Activated CD4-positive, alpha-beta T cell treated with anti-CD3 and anti-CD28 coated beads for 36 hours (primary cell): ENCODE data around the gene OFD1. TPM values are rescaled to one million over a fixed set of nuclear protein-coding genes. Genes with fewer than 3 reads are reported as not detected.

Experiments
- ATAC-seq: fragments of 200-7000 bp; cut with Tn5 transposase; one replicate; pipeline ENCODE4 v1.10.0; 2021; ENCODE audit warnings: mild to moderate bottlenecking, moderate library complexity
- CTCF ChIA-PET: fragments of 350-600 bp; sonication (Branson Sonifier 250); formaldehyde crosslinking; loops from one replicate; lab custom pipeline; 2021; ENCODE audit warnings: antibody characterized with exemption; lab: Charles Lee
- POLR2A ChIA-PET: fragments of 350-600 bp; sonication (Branson Sonifier 250); formaldehyde crosslinking; loops from one replicate; lab custom pipeline; 2021; ENCODE audit warnings: antibody characterized with exemption, inconsistent platforms; lab: Charles Lee
- DNase-seq: peaks from one replicate; pipeline ENCODE4 v3.0.0-alpha.2; 2020
- H3K27ac Mint-ChIP-seq: one replicate; pipeline ENCODE4 v1.8.0; 2021; ENCODE audit warnings: mixed read lengths
- H3K27me3 Mint-ChIP-seq: one replicate; pipeline ENCODE4 v1.8.0; 2021; ENCODE audit warnings: mixed read lengths
- H3K36me3 Mint-ChIP-seq: one replicate; pipeline ENCODE4 v1.8.0; 2021; ENCODE audit warnings: low read depth, mixed read lengths
- H3K4me1 Mint-ChIP-seq: one replicate; pipeline ENCODE4 v1.8.0; 2021; ENCODE audit warnings: mixed read lengths
- H3K4me3 Mint-ChIP-seq: one replicate; pipeline ENCODE4 v1.8.0; 2021; ENCODE audit warnings: mild to moderate bottlenecking, moderate library complexity, mixed read lengths
- H3K9me3 Mint-ChIP-seq: one replicate; pipeline ENCODE4 v1.8.0; 2021; ENCODE audit warnings: low read depth, mixed read lengths
- intact Hi-C, 2 experiments: fragments of 100-400 bp; cut with DNase I in 1 of 2; cut with micrococcal nuclease in 1 of 2; formaldehyde crosslinking; loops; one replicate each; pipeline versions ENCODE4 v1.14.2 to v1.15.1; 2022 to 2024; cut with DNase I, micrococcal nuclease
- total RNA-seq, 2 experiments: library from RNA; stranded (reverse); gene quantifications; one replicate each; pipeline ENCODE4 v1.2.3, GENCODE V29; 2021

OFD1 gene
- total RNA-seq = 10 to 100 TPM; 28.0 to 32.4 TPM

GRCh38 chrX:13734278-13735172, at the start of gene OFD1, which contains the start of gene TRAPPC2:
Gene OFD1 (plus strand): TSS chrX:13734748. CDS start chrX:13735072, 324 bp downstream.
Gene TRAPPC2 (minus strand): TSS chrX:13734620. CDS start chrX:13719963, 14,657 bp downstream.
- CTCF ChIA-PET = interaction anchor here (0.8 to 1.9 kb wide), 7 partner anchors 8 to 1470 kb away, joined by 3 to 10 read pairs (median 4); partner anchors contain the start of gene RAB9A
- Mint-ChIP-seq H3K27me3 (no peaks in the 10 kb centered on the region), H3K4me1 (peaks cover 42% of the 10 kb centered on the region), H3K36me3 (peaks cover 41% of the 10 kb centered on the region), H3K4me3 (peak within 1 kb of the TSS; percentile 81), H3K27ac (peak within 1 kb of the TSS; percentile 93), H3K9me3 (peaks cover 2% of the 10 kb centered on the region)
- ATAC-seq = peak; percentile 95
- peak; percentile 93 for DNase-seq
- intact Hi-C loops = loop anchor here (1.0 to 10.0 kb wide), 9 partner anchors 8 to 640 kb away; partner anchors contain the start of genes RAB9A (in 2 of the 2), TCEANC (in 2 of the 2) and GEMIN8 (in 1 of the 2)
- POLR2A ChIA-PET = interaction anchor here (0.6 to 2.2 kb wide), 5 partner anchors 8 to 683 kb away, joined by 3 to 9 read pairs (median 4); no protein-coding TSS in a partner anchor

GRCh38 chrX:13685126-13685763, 49.3 kb upstream of the OFD1 start:
- H3K4me1 Mint-ChIP-seq = peaks cover 32% of the 10 kb centered on the region
- H3K9me3 Mint-ChIP-seq = no peaks in the 10 kb centered on the region
- intact Hi-C loops = loop anchor here in 1 of 2 experiments (5.0 to 10.0 kb wide), 2 partner anchors 610 to 728 kb away; no protein-coding TSS in a partner anchor
- H3K27me3 Mint-ChIP-seq = no peaks in the 10 kb centered on the region
- CTCF ChIA-PET = no interaction called here
- POLR2A ChIA-PET = no interaction called here
- no peak overlapping the region for H3K4me3 Mint-ChIP-seq
- H3K36me3 Mint-ChIP-seq = peaks cover 3% of the 10 kb centered on the region
- DNase-seq (no peak), ATAC-seq (no peak)
- H3K27ac Mint-ChIP-seq = peak overlapping the region; percentile 78

GRCh38 chrX:13687203-13687602, 47.3 kb upstream of the OFD1 start:
- Mint-ChIP-seq H3K4me3 (no peak overlapping the region), H3K9me3 (no peaks in the 10 kb centered on the region), H3K36me3 (peaks cover 9% of the 10 kb centered on the region), H3K27ac (peak overlapping the region; percentile 97), H3K27me3 (no peaks in the 10 kb centered on the region), H3K4me1 (peaks cover 47% of the 10 kb centered on the region)
- DNase-seq = no peak
- intact Hi-C loops = loop anchor here in 1 of 2 experiments (1.0 to 10.0 kb wide), 3 partner anchors 18 to 730 kb away; no protein-coding TSS in a partner anchor
- ATAC-seq = no peak
- POLR2A ChIA-PET = interaction anchor here (0.6 kb wide), 1 partner anchor 176 kb away, joined by 5 read pairs; no protein-coding TSS in a partner anchor
- CTCF ChIA-PET = interaction anchor here (0.7 to 2.8 kb wide), 5 partner anchors 17 to 180 kb away, joined by 3 to 10 read pairs (median 5); partner anchors contain the start of genes OFD1 and TRAPPC2

GRCh38 chrX:13688384-13688957, 46.1 kb upstream of the OFD1 start:
- intact Hi-C loops = loop anchor here (1.0 to 10.0 kb wide), 5 partner anchors 19 to 731 kb away; partner anchors contain the start of genes OFD1 (in 1 of the 2) and TRAPPC2 (in 1 of the 2)
- Mint-ChIP-seq H3K4me3 (peak overlapping the region; percentile 85), H3K4me1 (peaks cover 59% of the 10 kb centered on the region), H3K36me3 (peaks cover 13% of the 10 kb centered on the region), H3K9me3 (no peaks in the 10 kb centered on the region), H3K27me3 (no peaks in the 10 kb centered on the region), H3K27ac (peak overlapping the region; percentile 97)
- ATAC-seq (peak; percentile 23), DNase-seq (peak; percentile 8)
- POLR2A ChIA-PET = interaction anchor here (0.7 to 1.4 kb wide), 5 partner anchors 19 to 54 kb away, joined by 3 to 6 read pairs (median 4); partner anchors contain the start of genes OFD1, TCEANC and TRAPPC2
- CTCF ChIA-PET = interaction anchor here (1.0 to 2.8 kb wide), 7 partner anchors 19 to 341 kb away, joined by 3 to 10 read pairs (median 5); partner anchors contain the start of genes GEMIN8, OFD1 and TRAPPC2

- Mint-ChIP-seq H3K27me3 (no peaks in the 10 kb centered on the region), H3K4me3 (peak within 1 kb of the TSS; percentile 85), H3K9me3 (no peaks in the 10 kb centered on the region), H3K27ac (peak within 1 kb of the TSS; percentile 97), H3K36me3 (peaks cover 13% of the 10 kb centered on the region), H3K4me1 (peaks cover 63% of the 10 kb centered on the region)
- intact Hi-C loops = loop anchor here (1.0 to 10.0 kb wide), 8 partner anchors 20 to 732 kb away; partner anchors contain the start of genes OFD1 (in 2 of the 2), TRAPPC2 (in 2 of the 2), GEMIN8 (in 1 of the 2) and TCEANC (in 1 of the 2)
- DNase-seq (peak; percentile 88), ATAC-seq (peak; percentile 85)
- CTCF ChIA-PET = interaction anchor here (1.1 to 2.8 kb wide), 4 partner anchors 20 to 340 kb away, joined by 3 to 10 read pairs (median 6); partner anchors contain the start of genes GEMIN8, OFD1 and TRAPPC2
- POLR2A ChIA-PET = interaction anchor here (0.7 to 1.4 kb wide), 3 partner anchors 20 to 54 kb away, joined by 3 to 6 read pairs (median 5); partner anchors contain the start of gene TCEANC
Measured at GRCh38 chrX:13688958-13689740, 45.4 kb upstream of the OFD1 start, which contains the start of gene RAB9A. Gene RAB9A (plus strand): TSS chrX:13689128. CDS start chrX:13708747, 19,619 bp downstream.

GRCh38 chrX:13689741-13690211, 44.8 kb upstream of the OFD1 start:
- ATAC-seq (no peak), DNase-seq (no peak)
- CTCF ChIA-PET = interaction anchor here (0.7 to 2.8 kb wide), 2 partner anchors 19 to 45 kb away, joined by 3 to 10 read pairs; partner anchors contain the start of genes OFD1 and TRAPPC2
- H3K27me3 Mint-ChIP-seq = no peaks in the 10 kb centered on the region
- H3K27ac Mint-ChIP-seq = peak overlapping the region; percentile 97
- no peaks in the 10 kb centered on the region for H3K9me3 Mint-ChIP-seq
- H3K4me3 Mint-ChIP-seq = peak overlapping the region; percentile 85
- peaks cover 13% of the 10 kb centered on the region for H3K36me3 Mint-ChIP-seq
- intact Hi-C loops = loop anchor here (1.0 to 10.0 kb wide), 7 partner anchors 31 to 732 kb away; partner anchors contain the start of genes OFD1 (in 2 of the 2), TRAPPC2 (in 2 of the 2), GEMIN8 (in 1 of the 2) and TCEANC (in 1 of the 2)
- peaks cover 68% of the 10 kb centered on the region for H3K4me1 Mint-ChIP-seq
- POLR2A ChIA-PET = interaction anchor here (0.5 to 1.2 kb wide), 4 partner anchors 20 to 720 kb away, joined by 3 to 5 read pairs (median 4); no protein-coding TSS in a partner anchor

GRCh38 chrX:13690836-13691235, 43.7 kb upstream of the OFD1 start:
- no peak for ATAC-seq
- CTCF ChIA-PET = interaction anchor here (1.6 kb wide), 1 partner anchor 31 kb away, joined by 3 read pairs; no protein-coding TSS in a partner anchor

GRCh38 chrX:13691841-13692371, 42.6 kb upstream of the OFD1 start:
- H3K4me1 Mint-ChIP-seq = peaks cover 75% of the 10 kb centered on the region
- ChIA-PET CTCF (interaction anchor here (1.6 kb wide), 1 partner anchor 32 kb away, joined by 3 read pairs; no protein-coding TSS in a partner anchor), POLR2A (no interaction called here)
- ATAC-seq (no peak), DNase-seq (no peak)
- intact Hi-C loops = no loop called here
- H3K27me3 Mint-ChIP-seq = no peaks in the 10 kb centered on the region
- no peaks in the 10 kb centered on the region for H3K9me3 Mint-ChIP-seq
- H3K4me3 Mint-ChIP-seq = peak overlapping the region; percentile 44
- H3K36me3 Mint-ChIP-seq = peaks cover 23% of the 10 kb centered on the region
- H3K27ac Mint-ChIP-seq = peak overlapping the region; percentile 37

More at GRCh38 chrX:13690836-13691235, 43.7 kb upstream of the OFD1 start:
- Mint-ChIP-seq H3K27me3 (no peaks in the 10 kb centered on the region), H3K9me3 (no peaks in the 10 kb centered on the region), H3K4me3 (peak overlapping the region; percentile 85), H3K36me3 (peaks cover 20% of the 10 kb centered on the region), H3K4me1 (peaks cover 68% of the 10 kb centered on the region), H3K27ac (peak overlapping the region; percentile 66)
- intact Hi-C loops = no loop called here
- POLR2A ChIA-PET = interaction anchor here (0.7 to 0.8 kb wide), 2 partner anchors 28 to 29 kb away, joined by 3 to 4 read pairs; no protein-coding TSS in a partner anchor
- DNase-seq = peak; percentile 31

GRCh38 chrX:13692771-13693231, 41.7 kb upstream of the OFD1 start:
- Mint-ChIP-seq H3K27ac (peak overlapping the region; percentile 69), H3K36me3 (peaks cover 25% of the 10 kb centered on the region), H3K4me3 (peak overlapping the region; percentile 44), H3K4me1 (peaks cover 76% of the 10 kb centered on the region), H3K9me3 (no peaks in the 10 kb centered on the region), H3K27me3 (no peaks in the 10 kb centered on the region)
- DNase-seq = no peak
- peak; percentile 5 for ATAC-seq
- intact Hi-C loops = no loop called here
- ChIA-PET CTCF (no interaction called here), POLR2A (no interaction called here)
